ENCODE data around the gene ELK1. TPM values are rescaled to one million over a fixed set of nuclear protein-coding genes. Genes with fewer than 3 reads are reported as not detected.

ELK1 gene
- total RNA-seq, 1 donor from 2014 or later = 26.5 TPM

GRCh38 chrX:47595716-47596251 lies 54.6 kb downstream of the ELK1 start:
- Mint-ChIP-seq H3K27me3 (peaks cover 5% of the 10 kb centered on the region), H3K4me1 (no peaks in the 10 kb centered on the region), H3K27ac (no peak overlapping the region), H3K36me3 (ENCODE audit: low read depth) (peaks cover 1% of the 10 kb centered on the region), H3K9me3 (peaks cover 4% of the 10 kb centered on the region), H3K4me3 (no peak overlapping the region)
- DNase-seq = no peak
- ATAC-seq (ENCODE audit: low read depth) = no peak
- TF ChIP-seq CTCF (IDR thresholded peaks at IDR 0.05) = no peak
- intact Hi-C loops (cut with micrococcal nuclease) = no loop called here
- ChIA-PET POLR2A (no interaction called here), CTCF (no interaction called here)

- ChIA-PET CTCF (no interaction called here), POLR2A (no interaction called here)
- no peak for TF ChIP-seq CTCF (IDR thresholded peaks at IDR 0.05)
- ATAC-seq (ENCODE audit: low read depth) (no peak), DNase-seq (no peak)
- Mint-ChIP-seq H3K27me3 (peaks cover 5% of the 10 kb centered on the region), H3K4me1 (no peaks in the 10 kb centered on the region), H3K36me3 (ENCODE audit: low read depth) (peaks cover 1% of the 10 kb centered on the region), H3K27ac (no peak overlapping the region), H3K4me3 (no peak overlapping the region), H3K9me3 (peaks cover 4% of the 10 kb centered on the region)
- intact Hi-C loops (cut with micrococcal nuclease) = no loop called here
These were observed 56.8 kb downstream of the ELK1 start for GRCh38 chrX:47593522-47593921.

- intact Hi-C loops (cut with micrococcal nuclease) = no loop called here
- TF ChIP-seq CTCF (IDR thresholded peaks at IDR 0.05) = no peak
- H3K4me3 Mint-ChIP-seq = no peak overlapping the region
- no peaks in the 10 kb centered on the region for H3K27me3 Mint-ChIP-seq
- no peak overlapping the region for H3K27ac Mint-ChIP-seq
- no peaks in the 10 kb centered on the region for H3K9me3 Mint-ChIP-seq
- CTCF ChIA-PET = no interaction called here
- ATAC-seq (ENCODE audit: low read depth) (no peak), DNase-seq (no peak)
- POLR2A ChIA-PET = no interaction called here
- no peaks in the 10 kb centered on the region for H3K4me1 Mint-ChIP-seq
- H3K36me3 Mint-ChIP-seq (ENCODE audit: low read depth) = no peaks in the 10 kb centered on the region
These were observed 59.4 kb downstream of the ELK1 start for GRCh38 chrX:47590984-47591383.

- no peak overlapping the region for H3K27ac Mint-ChIP-seq
- peaks cover 2% of the 10 kb centered on the region for H3K4me1 Mint-ChIP-seq
- intact Hi-C loops (cut with micrococcal nuclease) = no loop called here
- DNase-seq (no peak), ATAC-seq (ENCODE audit: low read depth) (no peak)
- H3K4me3 Mint-ChIP-seq = no peak overlapping the region
- no peak for TF ChIP-seq CTCF (IDR thresholded peaks at IDR 0.05)
- H3K9me3 Mint-ChIP-seq = no peaks in the 10 kb centered on the region
- peaks cover 2% of the 10 kb centered on the region for H3K36me3 Mint-ChIP-seq (ENCODE audit: low read depth)
- ChIA-PET POLR2A (no interaction called here), CTCF (no interaction called here)
- H3K27me3 Mint-ChIP-seq = no peaks in the 10 kb centered on the region
These were observed 62.2 kb downstream of the ELK1 start for GRCh38 chrX:47587906-47588735.

- no peak for ATAC-seq (ENCODE audit: low read depth)
- no peak for DNase-seq
- TF ChIP-seq CTCF (IDR thresholded peaks at IDR 0.05) = no peak
- intact Hi-C loops (cut with micrococcal nuclease) = no loop called here
- Mint-ChIP-seq H3K4me3 (no peak overlapping the region), H3K9me3 (no peaks in the 10 kb centered on the region), H3K27me3 (no peaks in the 10 kb centered on the region), H3K36me3 (ENCODE audit: low read depth) (peaks cover 2% of the 10 kb centered on the region), H3K4me1 (peaks cover 2% of the 10 kb centered on the region), H3K27ac (no peak overlapping the region)
- CTCF ChIA-PET = no interaction called here
- POLR2A ChIA-PET = no interaction called here
These were observed 63.1 kb downstream of the ELK1 start for GRCh38 chrX:47587091-47587891.
